SK-N-SH (cell line): ENCODE measurements around the gene ERC1. TPM values are rescaled to one million over a fixed set of nuclear protein-coding genes. Genes with fewer than 3 reads are reported as not detected.

Source experiments
- CTCF ChIA-PET: fragments of 300-600, 350-600 bp; formaldehyde crosslinking; extraction: SDS; loops from one replicate; lab custom pipeline; 2021; lab: Yijun Ruan, JAX
- POLR2A ChIA-PET: fragments of 350-600 bp; sonication (Branson Sonifier 250); formaldehyde crosslinking; extraction: SDS; loops from one replicate; lab custom pipeline; 2020; ENCODE audit warnings: antibody characterized with exemption, inconsistent platforms; lab: Yijun Ruan, JAX
- DNase-seq: peaks from one replicate; pipeline ENCODE4 v3.0.0; 2012
- H2AFZ ChIP-seq: fragments of 200-600 bp; sonication (generic); 2 replicates; pipeline ENCODE4 v1.8.1; 2016; ENCODE audit warnings: antibody characterized with exemption, mild to moderate bottlenecking, low read depth
- H3F3A ChIP-seq: fragments of 200-600 bp; sonication (generic); replicated peaks from 2 replicates; pipeline ENCODE3; 2016; ENCODE audit warnings: antibody characterized with exemption, mild to moderate bottlenecking; ENCODE audit not compliant: insufficient read depth
- H3K27ac ChIP-seq, 2 experiments: fragments of 200-500 bp in 1 of 2; fragments of 200-600 bp in 1 of 2; sonication (Bioruptor generic) in 1 of 2; sonication (generic), shearing (Covaris generic) in 1 of 2; 2 replicates each; pipeline versions ENCODE4 v1.5.1 to v1.6.1; 2014 to 2016; ENCODE audit warnings: low read depth in 2 of 2, inconsistent platforms in 1 of 2, low read length in 1 of 2, mild to moderate bottlenecking in 1 of 2, mixed read lengths in 1 of 2
- H3K27me3 ChIP-seq: fragments of 200-600 bp; sonication (generic), shearing (Covaris generic); 2 replicates; pipeline ENCODE4 v1.6.1; 2016; ENCODE audit warnings: mixed run types; ENCODE audit not compliant: insufficient read depth
- H3K36me3 ChIP-seq, 2 experiments: fragments of 200-500 bp in 1 of 2; fragments of 200-600 bp in 1 of 2; sonication (Bioruptor generic) in 1 of 2; sonication (generic) in 1 of 2; replicated peaks in 1 of 2; 2 replicates each; pipeline versions ENCODE3 to v1.5.1; 2014 to 2016; ENCODE audit warnings: low read length in 1 of 2, mild to moderate bottlenecking in 1 of 2; ENCODE audit not compliant: insufficient read depth in 2 of 2, control insufficient read depth in 1 of 2
- H3K4me1 ChIP-seq, 2 experiments: fragments of 200-500 bp in 1 of 2; fragments of 200-600 bp in 1 of 2; sonication (Bioruptor generic) in 1 of 2; sonication (generic), shearing (Covaris generic) in 1 of 2; 2 replicates each; pipeline versions ENCODE4 v1.5.1 to v1.6.1; 2014 to 2016; ENCODE audit warnings: low read depth in 1 of 2, low read length in 1 of 2, mixed run types in 1 of 2; ENCODE audit not compliant: insufficient read depth in 2 of 2, control insufficient read depth in 1 of 2
- H3K4me2 ChIP-seq: fragments of 200-600 bp; sonication (generic), shearing (Covaris generic); 2 replicates; pipeline ENCODE4 v1.6.1; 2017; ENCODE audit warnings: mixed run types
- H3K4me3 ChIP-seq, 2 experiments: fragments of 200-500 bp in 1 of 2; fragments of 200-600 bp in 1 of 2; sonication (Bioruptor generic) in 1 of 2; sonication (generic), shearing (Covaris generic) in 1 of 2; 2 replicates each; pipeline versions ENCODE4 v1.5.1 to v1.8.1; 2014 to 2016; ENCODE audit warnings: low read depth in 2 of 2, inconsistent platforms in 1 of 2, low read length in 1 of 2, mild to moderate bottlenecking in 1 of 2, mixed read lengths in 1 of 2, moderate library complexity in 1 of 2
- H3K79me2 ChIP-seq: fragments of 200-600 bp; sonication (generic); 2 replicates; pipeline ENCODE4 v1.8.1; 2017; ENCODE audit warnings: mild to moderate bottlenecking; ENCODE audit not compliant: insufficient read depth
- H3K9ac ChIP-seq: fragments of 200-600 bp; sonication (generic); 2 replicates; pipeline ENCODE4 v1.6.1; 2017; ENCODE audit warnings: mixed run types
- H3K9me2 ChIP-seq: fragments of 200-600 bp; sonication (generic); 2 replicates; pipeline ENCODE4 v1.6.1; 2017; ENCODE audit warnings: mixed run types
- H3K9me3 ChIP-seq: fragments of 200-600 bp; sonication (generic); 2 replicates; pipeline ENCODE4 v1.6.1; 2017; ENCODE audit warnings: mixed run types, mild to moderate bottlenecking, moderate library complexity
- H4K20me1 ChIP-seq: fragments of 200-600 bp; sonication (generic); 2 replicates; pipeline ENCODE4 v1.6.1; 2017; ENCODE audit warnings: mild to moderate bottlenecking, mixed run types; ENCODE audit not compliant: insufficient read depth
- CHD2 ChIP-seq: fragments of 150-350 bp; IDR thresholded peaks from 2 replicates; pipeline ENCODE4 v1.6.1; 2018; ENCODE audit warnings: low read length; ENCODE audit not compliant: partially characterized antibody
- EZH2phosphoT487 ChIP-seq: fragments of 200-600 bp; sonication (generic); IDR thresholded peaks from 2 replicates; pipeline ENCODE4 v1.6.1; 2017; ENCODE audit warnings: low read depth, mixed run types, mild to moderate bottlenecking, antibody characterized with exemption, moderate library complexity, borderline replicate concordance
- FOSL2 ChIP-seq: IDR thresholded peaks from 2 replicates; pipeline ENCODE4 v1.4.0; 2012; ENCODE audit warnings: low read depth, mild to moderate bottlenecking, moderate library complexity, borderline replicate concordance
- FOXJ3 ChIP-seq: sonication (generic); formaldehyde crosslinking; IDR thresholded peaks from 2 replicates; pipeline ENCODE4 v1.5.1; 2020; ENCODE audit warnings: mild to moderate bottlenecking, missing genetic modification reagents
- GABPA ChIP-seq: IDR thresholded peaks from 2 replicates; pipeline ENCODE4 v1.4.0; 2012; ENCODE audit warnings: low read depth, mild to moderate bottlenecking
- GATA2 ChIP-seq: sonication (generic); formaldehyde crosslinking; IDR thresholded peaks from 2 replicates; pipeline ENCODE4 v1.5.0; 2020; ENCODE audit warnings: mild to moderate bottlenecking, missing genetic modification reagents
- JUND ChIP-seq: IDR thresholded peaks from 2 replicates; pipeline ENCODE4 v1.4.0; 2012
- MEF2A ChIP-seq: IDR thresholded peaks from 2 replicates; pipeline ENCODE4 v1.4.0; 2012; ENCODE audit warnings: low read depth, borderline replicate concordance
- NFIC ChIP-seq: IDR thresholded peaks from 2 replicates; pipeline ENCODE4 v1.4.0; 2012; ENCODE audit warnings: borderline replicate concordance
- NRF1 ChIP-seq: IDR thresholded peaks from 2 replicates; pipeline ENCODE4 v1.6.1; 2012; ENCODE audit warnings: low read depth, mild to moderate bottlenecking, low read length
- RFX5 ChIP-seq: IDR thresholded peaks from 2 replicates; pipeline ENCODE4 v1.6.1; 2012; ENCODE audit warnings: mild to moderate bottlenecking, improper control_type of control experiment, low read length
- SIN3A ChIP-seq: IDR thresholded peaks from 2 replicates; pipeline ENCODE4 v1.6.1; 2012; ENCODE audit warnings: low read depth, mild to moderate bottlenecking, low read length, moderate library complexity, borderline replicate concordance
- TCF12 ChIP-seq: IDR thresholded peaks from 2 replicates; pipeline ENCODE4 v1.4.0; 2012
- TEAD4 ChIP-seq: IDR thresholded peaks from 2 replicates; pipeline ENCODE4 v1.4.0; 2012; ENCODE audit warnings: mild to moderate bottlenecking, borderline replicate concordance; ENCODE audit not compliant: insufficient read depth
- YY1 ChIP-seq: IDR thresholded peaks from 2 replicates; pipeline ENCODE4 v1.4.0; 2012; ENCODE audit warnings: low read depth, mild to moderate bottlenecking
- WGBS: methylation state at CpG from one replicate; pipeline ENCODE4 v1.1.6; 2017; ENCODE audit warnings: low lambda C conversion rate; 5-methylcytosine and 5-hydroxymethylcytosine counted together
- polyA plus RNA-seq, 3 experiments: library from polyadenylated mRNA; depleted of rRNA; stranded (reverse); fragments of >200 nt; gene quantifications; 2 replicates each; pipeline ENCODE4 v1.2.3, GENCODE V29; 2012
- TF ChIP-seq, protein P1 (sequence below): IDR thresholded peaks from 2 replicates; pipeline ENCODE4; 2012
- TF ChIP-seq, protein P2 (sequence below): IDR thresholded peaks from 2 replicates; pipeline ENCODE4 v1.6.1; 2012; ENCODE audit warnings: mild to moderate bottlenecking, low read depth, low read length, moderate library complexity
- TF ChIP-seq, protein P3 (sequence below): fragments of 200-600 bp; sonication (generic); IDR thresholded peaks from 2 replicates; pipeline ENCODE4 v1.6.1; 2017; ENCODE audit warnings: antibody characterized with exemption, mild to moderate bottlenecking, moderate library complexity
- TF ChIP-seq, protein P4 (sequence below): fragments of 150-350 bp; IDR thresholded peaks from 2 replicates; pipeline ENCODE4 v1.6.1; 2016; ENCODE audit warnings: mild to moderate bottlenecking, low read depth, low read length
- TF ChIP-seq, protein P5 (sequence below): IDR thresholded peaks from 2 replicates; pipeline ENCODE4 v1.4.0; 2012; ENCODE audit warnings: low read depth

ERC1 gene
- polyA plus RNA-seq, 1 of the 3 experiments (the other 2 are of a cell fraction) = 7.5 TPM

DNA sequence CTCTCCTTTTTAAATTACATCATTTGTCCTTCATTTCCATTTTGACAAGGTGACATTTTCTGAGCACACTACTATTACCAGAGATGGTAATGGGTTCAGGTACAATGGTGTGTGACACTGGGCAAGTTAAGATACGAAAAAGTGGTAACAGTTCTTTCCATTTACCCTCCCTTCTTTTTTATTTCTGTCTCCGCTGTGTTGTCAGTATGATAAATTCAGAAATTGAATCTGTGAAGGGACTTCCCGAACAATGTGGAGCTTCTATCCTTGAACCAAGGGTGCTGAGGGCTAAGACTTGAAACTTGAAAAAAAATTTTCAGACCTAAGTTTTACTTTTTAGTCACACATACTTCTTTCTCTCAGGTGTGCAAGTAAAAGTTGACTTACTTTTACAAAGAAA, 103.7 kb downstream of the ERC1 start:
- Histone ChIP-seq H3K9me3 (no peaks in the 10 kb centered on the region), H3K9ac (no peak overlapping the region), H4K20me1 (peaks cover 10% of the 10 kb centered on the region), H3F3A (peaks cover 20% of the 10 kb centered on the region), H3K9me2 (no peaks in the 10 kb centered on the region), H3K79me2 (peaks cover 82% of the 10 kb centered on the region), H2AFZ (no peak overlapping the region), H3K27me3 (no peaks in the 10 kb centered on the region), H3K4me3 (no peak overlapping the region), H3K36me3 (no peaks in the 10 kb centered on the region), H3K4me1 (peaks cover 0 to 8% of the 10 kb centered on the region in 2 experiments; a peak in 1 of 4 replicates), H3K27ac (no peak overlapping the region), H3K4me2 (no peak overlapping the region)
- no peak for DNase-seq
- CTCF ChIA-PET = interaction anchor here (1.3 to 2.0 kb wide), 2 partner anchors 23 to 145 kb away, joined by 4 to 6 read pairs; partner anchors contain the start of gene RAD52
- TF ChIP-seq SIN3A (no peak), NFIC (no peak), JUND (no peak), GATA2 (CRISPR knock-in tag) (no peak), FOXJ3 (CRISPR knock-in tag) (no peak), YY1 (no peak), CHD2 (no peak), RFX5 (no peak), MEF2A (no peak), TEAD4 (no peak), FOSL2 (no peak), NRF1 (no peak), EZH2phosphoT487 (no peak), TCF12 (no peak), GABPA (no peak)
- TF ChIP-seq, protein P1, sequence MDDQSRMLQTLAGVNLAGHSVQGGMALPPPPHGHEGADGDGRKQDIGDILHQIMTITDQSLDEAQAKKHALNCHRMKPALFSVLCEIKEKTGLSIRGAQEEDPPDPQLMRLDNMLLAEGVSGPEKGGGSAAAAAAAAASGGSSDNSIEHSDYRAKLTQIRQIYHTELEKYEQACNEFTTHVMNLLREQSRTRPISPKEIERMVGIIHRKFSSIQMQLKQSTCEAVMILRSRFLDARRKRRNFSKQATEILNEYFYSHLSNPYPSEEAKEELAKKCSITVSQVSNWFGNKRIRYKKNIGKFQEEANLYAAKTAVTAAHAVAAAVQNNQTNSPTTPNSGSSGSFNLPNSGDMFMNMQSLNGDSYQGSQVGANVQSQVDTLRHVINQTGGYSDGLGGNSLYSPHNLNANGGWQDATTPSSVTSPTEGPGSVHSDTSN = no peak
- TF ChIP-seq, protein P2, sequence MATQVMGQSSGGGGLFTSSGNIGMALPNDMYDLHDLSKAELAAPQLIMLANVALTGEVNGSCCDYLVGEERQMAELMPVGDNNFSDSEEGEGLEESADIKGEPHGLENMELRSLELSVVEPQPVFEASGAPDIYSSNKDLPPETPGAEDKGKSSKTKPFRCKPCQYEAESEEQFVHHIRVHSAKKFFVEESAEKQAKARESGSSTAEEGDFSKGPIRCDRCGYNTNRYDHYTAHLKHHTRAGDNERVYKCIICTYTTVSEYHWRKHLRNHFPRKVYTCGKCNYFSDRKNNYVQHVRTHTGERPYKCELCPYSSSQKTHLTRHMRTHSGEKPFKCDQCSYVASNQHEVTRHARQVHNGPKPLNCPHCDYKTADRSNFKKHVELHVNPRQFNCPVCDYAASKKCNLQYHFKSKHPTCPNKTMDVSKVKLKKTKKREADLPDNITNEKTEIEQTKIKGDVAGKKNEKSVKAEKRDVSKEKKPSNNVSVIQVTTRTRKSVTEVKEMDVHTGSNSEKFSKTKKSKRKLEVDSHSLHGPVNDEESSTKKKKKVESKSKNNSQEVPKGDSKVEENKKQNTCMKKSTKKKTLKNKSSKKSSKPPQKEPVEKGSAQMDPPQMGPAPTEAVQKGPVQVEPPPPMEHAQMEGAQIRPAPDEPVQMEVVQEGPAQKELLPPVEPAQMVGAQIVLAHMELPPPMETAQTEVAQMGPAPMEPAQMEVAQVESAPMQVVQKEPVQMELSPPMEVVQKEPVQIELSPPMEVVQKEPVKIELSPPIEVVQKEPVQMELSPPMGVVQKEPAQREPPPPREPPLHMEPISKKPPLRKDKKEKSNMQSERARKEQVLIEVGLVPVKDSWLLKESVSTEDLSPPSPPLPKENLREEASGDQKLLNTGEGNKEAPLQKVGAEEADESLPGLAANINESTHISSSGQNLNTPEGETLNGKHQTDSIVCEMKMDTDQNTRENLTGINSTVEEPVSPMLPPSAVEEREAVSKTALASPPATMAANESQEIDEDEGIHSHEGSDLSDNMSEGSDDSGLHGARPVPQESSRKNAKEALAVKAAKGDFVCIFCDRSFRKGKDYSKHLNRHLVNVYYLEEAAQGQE = no peak
- TF ChIP-seq, protein P3, sequence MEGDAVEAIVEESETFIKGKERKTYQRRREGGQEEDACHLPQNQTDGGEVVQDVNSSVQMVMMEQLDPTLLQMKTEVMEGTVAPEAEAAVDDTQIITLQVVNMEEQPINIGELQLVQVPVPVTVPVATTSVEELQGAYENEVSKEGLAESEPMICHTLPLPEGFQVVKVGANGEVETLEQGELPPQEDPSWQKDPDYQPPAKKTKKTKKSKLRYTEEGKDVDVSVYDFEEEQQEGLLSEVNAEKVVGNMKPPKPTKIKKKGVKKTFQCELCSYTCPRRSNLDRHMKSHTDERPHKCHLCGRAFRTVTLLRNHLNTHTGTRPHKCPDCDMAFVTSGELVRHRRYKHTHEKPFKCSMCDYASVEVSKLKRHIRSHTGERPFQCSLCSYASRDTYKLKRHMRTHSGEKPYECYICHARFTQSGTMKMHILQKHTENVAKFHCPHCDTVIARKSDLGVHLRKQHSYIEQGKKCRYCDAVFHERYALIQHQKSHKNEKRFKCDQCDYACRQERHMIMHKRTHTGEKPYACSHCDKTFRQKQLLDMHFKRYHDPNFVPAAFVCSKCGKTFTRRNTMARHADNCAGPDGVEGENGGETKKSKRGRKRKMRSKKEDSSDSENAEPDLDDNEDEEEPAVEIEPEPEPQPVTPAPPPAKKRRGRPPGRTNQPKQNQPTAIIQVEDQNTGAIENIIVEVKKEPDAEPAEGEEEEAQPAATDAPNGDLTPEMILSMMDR = no peak
- TF ChIP-seq, protein P4, sequence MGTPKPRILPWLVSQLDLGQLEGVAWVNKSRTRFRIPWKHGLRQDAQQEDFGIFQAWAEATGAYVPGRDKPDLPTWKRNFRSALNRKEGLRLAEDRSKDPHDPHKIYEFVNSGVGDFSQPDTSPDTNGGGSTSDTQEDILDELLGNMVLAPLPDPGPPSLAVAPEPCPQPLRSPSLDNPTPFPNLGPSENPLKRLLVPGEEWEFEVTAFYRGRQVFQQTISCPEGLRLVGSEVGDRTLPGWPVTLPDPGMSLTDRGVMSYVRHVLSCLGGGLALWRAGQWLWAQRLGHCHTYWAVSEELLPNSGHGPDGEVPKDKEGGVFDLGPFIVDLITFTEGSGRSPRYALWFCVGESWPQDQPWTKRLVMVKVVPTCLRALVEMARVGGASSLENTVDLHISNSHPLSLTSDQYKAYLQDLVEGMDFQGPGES = no peak
- TF ChIP-seq, protein P5, sequence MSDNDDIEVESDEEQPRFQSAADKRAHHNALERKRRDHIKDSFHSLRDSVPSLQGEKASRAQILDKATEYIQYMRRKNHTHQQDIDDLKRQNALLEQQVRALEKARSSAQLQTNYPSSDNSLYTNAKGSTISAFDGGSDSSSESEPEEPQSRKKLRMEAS = no peak
- 97% methylated on average over 3 of the region's 3 CpGs for WGBS
- POLR2A ChIA-PET = no interaction called here
